Esophagus squamous epithelium (tissue), 5 donors: ENCODE data around the gene RXFP4. TPM values are rescaled to one million over a fixed set of nuclear protein-coding genes. Genes with fewer than 3 reads are reported as not detected.

ENCODE experiments used
- DNase-seq: peaks from one replicate; lab custom pipeline; 2025; lab: John Stamatoyannopoulos, UW
- H3K27ac ChIP-seq, 4 donors: fragments of 200-600 bp; sonication (generic); one replicate each; pipeline ENCODE4 v1.5.1; 2016 to 2019; ENCODE audit warnings: mild to moderate bottlenecking in 1 of 4
- H3K27me3 ChIP-seq, 4 donors: fragments of 200-600 bp; sonication (generic); 1 replicate in 3 of 4; 2 replicates in 1 of 4; pipeline versions ENCODE4 v1.5.1 to v1.6.0; 2017 to 2021; ENCODE audit warnings: antibody characterized with exemption in 1 of 4
- H3K36me3 ChIP-seq, 3 donors: fragments of 200-600 bp; sonication (generic); one replicate each; pipeline ENCODE4 v1.5.1; 2016 to 2019
- H3K4me1 ChIP-seq, 3 donors: fragments of 200-600 bp; sonication (generic); one replicate each; pipeline ENCODE4 v1.5.1; 2017 to 2019
- H3K4me3 ChIP-seq, 4 donors: fragments of 200-600 bp; sonication (generic); 1 replicate in 3 of 4; 2 replicates in 1 of 4; pipeline ENCODE4 v1.5.1; 2016 to 2019; ENCODE audit warnings: mild to moderate bottlenecking in 2 of 4, moderate library complexity in 1 of 4
- H3K9me3 ChIP-seq, 3 donors: fragments of 200-600 bp; sonication (generic); one replicate each; pipeline ENCODE4 v1.5.1; 2016 to 2019
- CTCF ChIP-seq, 6 experiments: fragments of 450-650 bp in 4 of 6; fragments of 200-600 bp in 2 of 6; sonication (generic) in 2 of 6; IDR thresholded peaks; one replicate each; pipeline ENCODE4 v1.5.1; 2016 to 2019; ENCODE audit warnings: antibody characterized with exemption in 6 of 6, mild to moderate bottlenecking in 4 of 6, moderate library complexity in 4 of 6
- POLR2A ChIP-seq, 4 donors: fragments of 450-650 bp; IDR thresholded peaks; one replicate each; pipeline ENCODE4 v1.6.1; 2017; ENCODE audit warnings: antibody characterized with exemption in 4 of 4, mild to moderate bottlenecking in 4 of 4, moderate library complexity in 3 of 4
- WGBS, 2 donors: methylation state at CpG; one replicate each; pipeline ENCODE4 v1.1.5; 2018; 5-methylcytosine and 5-hydroxymethylcytosine counted together
- intact Hi-C: fragments of 100-400 bp; cut with DNase I; formaldehyde crosslinking; loops from one replicate; pipeline ENCODE4 v1.15.0; 2022
- total RNA-seq, 4 donors: library from RNA; depleted of rRNA; stranded (reverse); fragments of >200 nt; gene quantifications; one replicate each; pipeline ENCODE4 v1.1.0, GENCODE V29; 2016
- donor health status: DM: yes; HTN: yes; CAD: no.

Gene RXFP4
- total RNA-seq, 4 donors from 2014 or later = not detected

- Histone ChIP-seq H3K27ac (peak overlapping the region; percentile 86 to 99 (median 95)), H3K4me3 (peak overlapping the region; percentile 49 to 96 (median 82))
These were observed 31.5 kb upstream of the RXFP4 start for GRCh38 chr1:155909894-155910293.

GRCh38 chr1:155910621-155911121, 30.8 kb upstream of the RXFP4 start:
- no peak for DNase-seq
- no peak for TF ChIP-seq POLR2A (IDR thresholded peaks at IDR 0.05)
- TF ChIP-seq CTCF (IDR thresholded peaks at IDR 0.05) = no peak
- H3K4me3 ChIP-seq = peak overlapping the region; percentile 49 to 96 (median 82)
- H3K27me3 ChIP-seq = no peaks in the 10 kb centered on the region
- WGBS, 2 donors = 0 to 1% methylated on average over 8 to 11 of the region's 11 CpGs
- peaks cover 12 to 78% (median 40%) of the 10 kb centered on the region in 3 donors for H3K36me3 ChIP-seq
- H3K4me1 ChIP-seq = peaks cover 9 to 36% (median 14%) of the 10 kb centered on the region in 3 donors
- intact Hi-C loops = no loop called here
- H3K9me3 ChIP-seq = no peaks in the 10 kb centered on the region
- peak overlapping the region; percentile 86 to 99 (median 95) for H3K27ac ChIP-seq

More at GRCh38 chr1:155909894-155910293, 31.5 kb upstream of the RXFP4 start:
- Histone ChIP-seq H3K4me1 (peaks cover 9 to 36% (median 14%) of the 10 kb centered on the region in 3 donors), H3K36me3 (peaks cover 12 to 78% (median 39%) of the 10 kb centered on the region in 3 donors), H3K9me3 (no peaks in the 10 kb centered on the region), H3K27me3 (no peaks in the 10 kb centered on the region)
- intact Hi-C loops = no loop called here
- peak in 2 of 4 donors; percentile 18 to 30 for TF ChIP-seq POLR2A (IDR thresholded peaks at IDR 0.05)
- no peak for TF ChIP-seq CTCF (IDR thresholded peaks at IDR 0.05)
- WGBS, 2 donors = 39 to 42% methylated on average over 4 of the region's 4 CpGs
- DNase-seq = no peak

- DNase-seq = peak; percentile 34
- TF ChIP-seq CTCF (IDR thresholded peaks at IDR 0.05) (peak in 4 of 6 experiments; percentile 8 to 40 (median 37)), POLR2A (IDR thresholded peaks at IDR 0.05) (peak in 3 of 4 donors; percentile 40 to 78 (median 58))
- peaks cover 12 to 78% (median 48%) of the 10 kb centered on the region in 3 donors for H3K36me3 ChIP-seq
- intact Hi-C loops = no loop called here
- H3K4me3 ChIP-seq = peak within 1 kb of the TSS; percentile 49 to 96 (median 82)
- H3K27me3 ChIP-seq = no peaks in the 10 kb centered on the region
- WGBS, 2 donors = 21 to 26% methylated on average over 7 to 9 of the region's 34 CpGs
- no peaks in the 10 kb centered on the region for H3K9me3 ChIP-seq
- peak within 1 kb of the TSS; percentile 86 to 99 (median 95) for H3K27ac ChIP-seq
- peaks cover 9 to 36% (median 14%) of the 10 kb centered on the region in 3 donors for H3K4me1 ChIP-seq
These were observed 30.0 kb upstream of the RXFP4 start, which contains the start of gene RIT1 for GRCh38 chr1:155911156-155912055. Gene RIT1, minus strand, starts transcription at chr1:155911349. Its CDS starts 588 bp downstream, at chr1:155910761.

GRCh38 chr1:155912056-155912536, 29.3 kb upstream of the RXFP4 start:
- H3K9me3 ChIP-seq = no peaks in the 10 kb centered on the region
- DNase-seq = no peak
- intact Hi-C loops = no loop called here
- no peaks in the 10 kb centered on the region for H3K27me3 ChIP-seq
- no peak overlapping the region for H3K4me3 ChIP-seq
- peak overlapping the region; percentile 86 to 99 (median 95) for H3K27ac ChIP-seq
- peaks cover 16 to 78% (median 49%) of the 10 kb centered on the region in 3 donors for H3K36me3 ChIP-seq
- peaks cover 9 to 36% (median 14%) of the 10 kb centered on the region in 3 donors for H3K4me1 ChIP-seq
- WGBS, 2 donors = 67 to 70% methylated on average over 8 to 10 of the region's 11 CpGs
- TF ChIP-seq POLR2A (IDR thresholded peaks at IDR 0.05) (no peak), CTCF (IDR thresholded peaks at IDR 0.05) (no peak)
